Measurements from ENCODE around the gene ZNF668.
"Not testable (repeated sequence)": the region's sequence is repeated elsewhere in the genome, so short reads cannot be mapped to it uniquely, and the experiment has no call there.

ZNF668 gene

DNA sequence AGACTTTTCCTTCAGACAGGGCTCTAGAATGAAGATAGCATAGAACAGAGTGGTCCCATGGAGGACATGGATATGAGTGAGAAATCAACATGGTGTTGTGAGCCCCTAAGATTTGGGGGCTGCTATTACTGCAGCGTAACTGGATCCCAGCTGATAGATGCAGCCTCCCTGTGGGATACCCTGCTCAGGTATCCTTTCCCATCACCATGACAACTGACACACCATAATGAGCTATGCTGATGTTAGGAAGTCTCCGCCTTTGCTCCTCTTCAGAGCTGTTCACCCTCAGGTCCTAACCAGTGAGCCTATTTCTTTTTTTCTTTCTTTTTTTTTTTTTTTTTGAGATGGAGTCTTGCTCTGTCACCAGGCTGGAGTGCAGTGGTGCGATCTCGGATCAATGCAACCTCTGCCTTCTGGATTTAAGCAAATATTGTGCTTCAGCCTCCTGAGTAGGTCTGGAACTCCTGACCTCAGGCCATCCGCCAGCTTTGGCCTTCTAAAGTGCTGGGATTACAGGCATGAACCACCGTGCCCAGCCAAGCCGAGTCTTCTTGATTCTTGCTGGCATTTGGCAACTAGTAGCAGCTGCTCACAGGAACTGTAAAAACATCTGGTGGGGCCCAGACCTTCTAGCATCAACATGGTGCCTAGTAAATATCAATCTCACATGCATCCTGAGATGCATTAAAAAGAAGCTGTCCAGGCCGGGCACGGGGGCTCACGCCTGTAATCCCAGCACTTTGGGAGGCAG lies 23.6 kb downstream of the ZNF668 start:
- DNase-seq, result no peak

DNA sequence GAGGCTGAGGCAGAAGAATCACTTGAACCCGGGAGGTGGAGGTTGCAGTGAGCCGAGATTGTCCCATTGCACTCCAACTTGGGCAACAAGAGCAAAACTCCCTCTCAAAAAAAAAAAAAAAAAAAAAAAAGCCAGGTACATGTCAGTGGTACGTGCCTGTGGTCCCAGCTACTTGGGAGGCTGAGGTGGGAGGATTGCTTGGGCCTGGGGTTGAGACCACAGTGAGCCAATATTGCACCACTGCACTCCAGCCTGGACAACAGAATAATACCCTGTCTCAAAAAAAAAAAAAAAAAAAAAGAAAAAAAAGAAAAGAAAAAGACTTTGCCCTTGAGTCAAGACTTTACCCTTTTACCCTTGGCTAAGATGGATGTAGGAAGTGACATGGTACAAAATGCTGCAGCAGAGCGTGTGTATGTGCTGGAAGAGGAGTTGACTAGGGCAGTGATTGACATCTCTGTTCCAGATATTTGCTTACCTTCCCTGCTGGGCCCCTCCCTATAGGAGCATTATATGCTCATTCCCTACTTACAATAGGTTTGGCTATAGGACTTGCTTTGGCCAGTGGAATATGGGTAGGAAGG lies 30.1 kb downstream of the ZNF668 start:
- no peak for DNase-seq

DNA sequence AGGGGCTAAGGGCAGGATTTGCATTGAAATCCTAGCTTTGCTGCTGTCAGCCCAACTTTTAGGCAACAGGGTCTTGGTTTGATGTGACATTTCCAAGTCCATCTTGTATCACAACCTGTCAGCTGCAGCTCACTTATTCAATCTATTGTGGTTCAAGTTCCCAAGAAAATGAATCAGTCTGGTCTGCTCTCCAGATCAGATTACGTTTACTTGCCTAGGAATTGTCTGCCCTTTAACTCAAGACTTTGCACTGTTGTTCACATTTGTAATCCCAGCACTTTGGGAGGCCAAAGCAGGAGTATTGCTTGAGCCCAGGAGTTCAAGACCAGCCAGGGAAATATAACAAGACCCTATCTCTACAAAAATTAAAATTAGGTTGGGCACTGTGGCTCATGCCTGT lies 30.7 kb downstream of the ZNF668 start:
- DNase-seq, result no peak

DNA sequence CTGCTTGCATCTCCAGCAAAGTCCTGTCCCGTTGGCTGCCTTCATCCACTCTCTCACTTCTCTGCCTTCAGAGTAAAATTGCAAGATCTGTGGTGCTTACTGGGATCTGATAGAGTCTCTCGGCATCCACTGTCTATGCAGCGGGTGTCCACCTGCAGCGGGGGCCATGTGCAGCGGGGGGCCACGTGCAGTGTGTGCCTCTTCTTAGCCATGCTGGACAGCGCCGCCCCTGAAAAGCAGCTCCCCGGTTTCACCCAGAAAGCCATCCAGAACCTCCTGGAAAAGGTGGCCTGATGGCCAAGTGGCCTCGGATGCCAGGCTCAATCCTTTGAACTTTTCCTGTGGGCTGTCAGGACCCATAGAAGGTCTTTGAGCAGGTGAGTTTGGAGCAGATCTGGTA lies 31.2 kb downstream of the ZNF668 start:
- no peak for DNase-seq

DNA sequence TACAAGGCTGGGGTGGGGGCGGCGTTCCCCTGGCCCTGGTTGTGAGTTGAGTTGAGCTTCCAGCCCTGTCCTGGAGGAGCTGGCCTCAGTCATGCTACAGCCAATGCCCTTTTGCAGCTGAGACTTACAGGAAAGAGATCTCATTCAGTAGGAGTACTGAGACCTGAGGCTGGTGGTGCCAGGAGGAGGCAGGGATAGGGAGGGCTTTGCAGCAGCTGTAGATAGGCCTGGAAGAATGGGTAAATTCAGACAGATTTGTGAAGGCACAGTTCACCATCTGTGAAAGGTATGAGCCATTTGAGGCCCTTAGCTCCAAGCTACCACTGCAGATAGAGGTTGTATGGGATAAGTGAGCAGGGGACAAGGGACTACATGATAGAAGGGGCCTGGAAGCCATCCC lies 35.0 kb downstream of the ZNF668 start:
- no peak for DNase-seq

DNA sequence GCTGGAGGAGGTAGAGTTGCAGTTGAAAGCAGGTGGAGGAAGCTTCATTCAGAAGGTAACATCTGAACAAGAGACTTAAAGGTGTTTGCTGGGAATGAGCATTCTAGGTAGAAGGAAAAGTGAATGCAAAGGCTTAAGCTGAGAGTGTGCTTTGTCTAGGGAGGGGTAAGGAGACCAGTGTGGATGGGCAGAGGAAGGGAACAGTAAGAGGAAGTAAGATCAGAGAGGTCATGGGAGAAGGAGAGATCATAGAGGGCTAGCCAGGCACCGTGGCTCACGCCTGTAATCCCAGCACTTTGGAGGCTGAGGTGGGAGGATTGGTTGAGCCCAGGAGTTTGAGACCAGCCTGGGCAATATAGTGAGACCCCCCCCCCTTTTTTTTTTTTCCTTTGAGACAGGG lies 37.3 kb downstream of the ZNF668 start:
- DNase-seq, result no peak

DNA sequence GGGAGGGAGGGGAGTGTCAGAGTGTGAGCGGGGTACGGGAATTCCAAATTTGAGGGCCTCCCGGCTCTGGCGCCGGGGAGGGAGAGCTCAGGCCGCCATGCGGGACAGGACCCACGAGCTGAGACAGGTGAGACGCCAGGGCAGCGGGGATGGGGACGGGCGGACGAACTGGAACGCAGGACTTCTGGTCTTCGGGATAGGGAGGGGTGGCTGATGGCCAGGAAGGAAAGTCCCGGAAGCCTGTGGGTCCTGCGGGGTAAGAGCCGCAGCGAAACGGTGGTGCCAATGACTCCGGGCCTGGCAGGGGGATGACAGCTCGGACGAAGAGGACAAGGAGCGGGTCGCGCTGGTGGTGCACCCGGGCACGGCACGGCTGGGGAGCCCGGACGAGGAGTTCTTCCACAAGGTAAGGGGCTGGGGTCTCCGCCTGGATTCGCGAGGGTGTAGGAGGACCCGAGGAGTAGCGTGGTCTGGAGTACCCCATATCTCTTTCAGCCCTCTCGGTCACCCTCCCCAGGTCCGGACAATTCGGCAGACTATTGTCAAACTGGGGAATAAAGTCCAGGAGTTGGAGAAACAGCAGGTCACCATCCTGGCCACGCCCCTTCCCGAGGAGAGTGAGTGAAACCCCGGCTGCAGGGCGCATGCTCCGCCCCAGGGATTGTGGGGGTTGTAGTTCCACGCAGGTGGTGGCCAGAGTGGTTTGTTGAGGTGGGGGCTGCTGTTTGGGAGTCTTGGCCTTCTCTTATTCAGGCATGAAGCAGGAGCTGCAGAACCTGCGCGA lies 40.1 kb downstream of the ZNF668 start:
- peak; percentile 81 for DNase-seq

DNA sequence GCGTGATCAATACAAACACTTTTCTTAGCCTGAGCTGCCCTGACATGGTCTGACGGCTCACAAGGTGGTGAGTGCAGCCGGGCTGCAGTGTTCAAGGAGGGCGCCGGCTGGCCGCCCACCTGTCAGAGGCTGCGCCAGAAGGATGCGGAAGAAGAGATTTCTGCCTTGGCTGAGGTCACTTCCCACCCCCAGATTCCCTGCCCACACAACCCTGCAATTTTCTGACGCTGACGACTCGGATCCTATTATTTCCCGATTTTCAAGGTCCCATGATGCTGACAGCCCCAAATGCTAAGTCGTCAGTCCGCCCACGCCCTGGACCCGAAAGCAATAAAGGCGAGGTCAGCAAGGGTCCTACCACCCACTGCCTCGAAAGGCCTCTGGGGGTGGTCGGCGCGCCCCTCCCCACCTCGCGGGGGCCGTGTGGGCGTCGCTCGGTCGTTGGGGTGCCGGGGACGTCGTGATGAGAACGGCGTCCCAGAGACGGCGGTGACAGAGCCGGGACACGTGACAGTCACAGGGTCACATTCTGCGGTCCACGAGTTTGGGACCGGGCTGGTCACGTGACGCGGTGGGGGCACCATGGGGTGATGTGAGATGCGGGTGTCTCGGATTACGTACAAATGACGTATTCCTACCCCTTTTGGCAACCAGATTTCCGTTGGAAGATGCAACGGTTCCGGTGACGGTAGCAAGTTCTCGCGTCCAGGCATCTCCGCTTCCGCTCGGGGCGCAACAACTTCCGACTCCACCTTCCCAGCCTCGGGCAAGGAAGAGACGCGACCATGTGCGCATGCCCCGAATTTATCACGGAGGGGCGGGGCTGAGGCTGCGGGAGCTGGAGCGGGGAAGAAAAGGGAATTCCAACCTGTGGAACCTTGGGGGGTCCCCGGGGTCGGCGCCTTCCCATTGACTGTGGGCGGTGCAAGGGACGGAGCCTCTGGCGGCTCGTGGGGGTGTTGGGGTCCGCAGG lies 41.0 kb downstream of the ZNF668 start, which contains the start of gene STX4:
TSS of gene STX4 (plus strand) at position 823 of the 973 bp plus-strand sequence. CDS start 248 bp downstream, outside the sequence.
- DNase-seq, result peak; percentile 97

DNA sequence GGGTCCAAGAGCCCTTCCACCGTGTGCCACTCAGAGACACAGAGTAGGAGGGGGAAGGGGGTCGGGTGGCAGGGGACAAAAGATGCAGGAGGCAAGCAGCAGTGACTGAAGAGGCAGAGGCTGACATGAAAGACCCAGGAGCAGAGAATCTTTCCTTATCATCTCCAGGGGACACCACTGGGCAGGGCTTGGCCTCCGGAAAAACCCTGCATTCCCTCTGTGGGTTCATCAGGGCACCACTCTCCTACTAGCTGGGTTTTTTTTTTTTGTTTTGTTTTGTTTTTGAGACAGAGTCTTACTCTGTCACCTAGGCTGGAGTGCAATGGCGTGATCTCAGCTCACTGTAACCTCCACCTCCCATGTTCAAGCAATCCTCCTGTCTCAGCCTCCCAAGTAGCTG lies 42.8 kb downstream of the ZNF668 start:
- no peak for DNase-seq

DNA sequence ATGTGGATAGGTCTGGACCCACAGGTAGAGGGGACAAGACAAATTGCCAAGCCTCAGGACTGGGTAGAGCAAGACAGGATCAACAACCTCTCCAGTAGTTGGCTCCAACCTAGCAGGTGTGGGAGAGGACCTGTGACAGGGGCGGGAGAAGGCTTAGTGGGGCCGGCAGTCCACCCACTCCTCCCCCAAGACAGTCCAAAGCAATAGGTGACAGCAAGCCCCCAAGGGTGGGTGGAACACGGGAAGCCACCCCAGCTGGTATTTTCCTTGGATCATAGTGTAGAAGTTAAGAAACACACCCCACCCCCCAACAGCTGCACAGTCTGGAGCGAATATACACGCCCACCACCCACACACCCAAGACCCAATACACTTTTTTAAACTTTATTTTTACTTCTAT lies 44.8 kb downstream of the ZNF668 start:
- DNase-seq, result no peak

DNA sequence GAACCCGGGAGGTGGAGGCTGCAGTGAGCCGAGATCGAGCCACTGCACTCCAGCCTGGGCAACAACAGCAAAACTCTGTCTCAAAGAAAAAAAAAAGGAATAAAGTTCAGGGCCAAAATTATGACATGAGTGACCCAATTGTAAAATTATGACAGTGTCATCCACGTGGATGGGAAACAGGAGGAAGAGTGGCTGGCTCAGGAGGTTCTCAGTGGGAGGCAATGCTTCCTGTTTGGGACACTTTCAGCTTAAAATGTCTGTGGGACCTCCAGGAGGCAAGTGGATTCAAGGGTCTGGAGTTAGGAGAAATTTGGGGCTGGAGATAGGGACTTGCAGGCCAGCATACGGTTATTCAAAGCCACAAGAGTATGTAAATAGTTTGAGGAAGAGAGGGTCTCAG lies 48.7 kb downstream of the ZNF668 start:
- DNase-seq, result no peak

DNA sequence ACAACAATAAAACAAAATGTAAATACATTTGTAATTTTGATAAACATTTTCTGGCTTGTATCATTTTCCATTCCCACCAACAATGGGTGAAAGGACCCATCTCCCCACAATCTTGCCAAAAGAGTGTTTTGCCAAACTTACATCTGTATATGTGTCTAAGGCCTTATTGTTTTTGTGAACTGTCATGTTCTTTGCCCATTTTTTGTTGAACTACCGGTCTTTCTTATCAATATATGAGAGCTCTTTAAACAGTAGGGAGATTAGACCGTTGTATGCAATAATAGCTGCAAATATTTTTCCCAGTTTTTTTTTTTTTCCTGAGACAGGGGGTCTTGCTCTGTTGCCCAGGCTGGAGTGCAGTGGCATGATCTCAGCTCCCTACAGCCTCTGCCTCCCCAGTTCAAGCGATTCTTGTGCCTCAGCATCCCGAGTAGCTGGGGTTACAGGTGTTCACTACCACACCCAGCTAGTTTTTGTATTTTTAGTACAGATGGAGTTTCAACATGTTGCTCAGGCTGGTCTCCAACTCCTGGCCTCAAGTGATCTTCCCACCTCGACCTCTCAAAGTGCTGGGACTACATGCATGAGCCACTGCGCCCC lies 50.3 kb downstream of the ZNF668 start:
- no peak for DNase-seq

DNA sequence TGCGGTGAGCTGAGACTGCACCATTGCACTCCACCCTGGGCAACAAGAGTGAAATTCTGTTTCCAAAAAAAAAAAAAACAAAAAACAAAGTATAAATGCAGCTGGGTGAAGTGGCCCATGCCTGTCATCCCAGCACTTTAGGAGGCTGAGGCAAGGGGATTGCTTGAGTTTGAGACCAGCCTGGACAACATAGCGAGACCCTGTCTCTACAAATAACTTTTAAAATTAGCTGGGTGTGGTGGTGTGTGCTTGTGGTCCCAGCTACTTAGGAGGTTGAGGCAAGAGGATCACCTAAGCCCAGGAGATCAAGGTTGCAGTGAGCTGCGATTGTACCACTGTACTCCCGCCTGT lies 50.8 kb downstream of the ZNF668 start:
- no peak for DNase-seq

DNA sequence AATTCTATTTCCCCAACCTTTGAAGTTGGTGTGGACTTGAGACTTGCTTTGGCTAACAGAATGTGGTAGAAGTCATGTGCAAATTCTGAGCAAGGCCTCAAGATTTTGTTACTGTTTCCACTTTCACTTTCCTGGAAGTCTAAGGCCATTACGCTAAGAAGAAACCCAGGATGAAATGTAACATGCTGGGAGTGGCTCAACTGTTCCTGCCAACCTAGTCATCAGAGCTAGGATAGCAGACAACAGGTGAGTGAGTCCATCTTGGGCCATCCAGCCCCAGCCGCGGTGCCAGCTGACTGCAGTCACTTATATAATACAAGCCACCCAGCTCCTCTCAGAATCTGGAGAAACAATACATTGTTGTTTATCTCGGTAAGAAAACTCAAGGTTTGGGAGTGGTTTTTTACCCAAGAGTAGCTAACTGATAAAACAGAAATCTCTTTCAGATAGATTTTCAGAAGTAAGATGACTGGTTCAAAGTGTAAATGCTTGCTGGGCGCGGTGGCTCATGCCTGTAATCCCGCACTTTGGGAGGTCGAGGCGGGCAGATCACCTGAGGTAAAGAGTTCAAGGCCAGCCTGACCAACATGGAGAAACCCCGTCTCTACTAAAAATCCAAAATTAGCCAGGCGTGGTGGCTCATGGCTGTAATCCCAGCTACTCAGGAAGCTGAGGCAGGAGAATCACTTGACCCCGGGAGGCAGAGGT lies 51.3 kb downstream of the ZNF668 start:
- DNase-seq, result no peak

DNA sequence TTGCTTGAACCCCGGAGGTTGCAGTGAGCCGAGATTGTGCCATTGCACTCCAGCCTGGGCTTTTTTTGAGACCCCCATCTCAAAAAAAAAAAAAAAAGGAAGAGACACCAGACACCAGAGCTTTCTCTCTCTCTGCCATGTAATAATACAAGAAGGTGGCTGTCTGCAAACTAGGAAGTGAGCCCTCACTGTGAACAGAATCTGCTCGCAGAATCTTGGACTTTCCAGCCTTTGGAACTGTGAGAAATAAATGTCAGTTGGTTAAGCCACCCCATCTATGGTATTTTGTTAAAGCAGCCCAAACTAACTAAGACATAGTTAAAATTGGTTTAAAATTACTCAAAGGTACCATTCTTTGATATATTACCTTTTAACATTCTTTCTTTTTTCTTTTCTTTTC lies 53.5 kb downstream of the ZNF668 start:
- DNase-seq, result no peak

DNA sequence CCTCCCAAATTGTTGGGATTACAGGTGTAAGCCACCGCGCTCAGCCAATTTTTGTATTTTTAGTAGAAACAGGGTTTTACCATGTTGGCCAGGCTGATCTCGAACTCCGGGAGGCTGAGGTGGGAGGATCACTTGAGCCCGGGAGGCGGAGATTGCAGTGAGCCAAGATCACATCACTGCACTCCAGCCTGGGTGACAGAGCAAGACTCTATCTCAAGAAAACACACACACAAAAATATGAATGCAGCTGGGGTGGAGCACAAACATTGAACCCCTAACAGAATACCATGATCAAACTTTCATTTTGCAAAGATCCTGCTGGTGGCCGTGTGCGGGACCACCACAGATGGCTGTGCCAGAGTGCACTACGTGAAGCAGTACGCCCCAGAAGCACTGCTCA lies 56.3 kb downstream of the ZNF668 start:
- DNase-seq, result not testable (repeated sequence)

DNA sequence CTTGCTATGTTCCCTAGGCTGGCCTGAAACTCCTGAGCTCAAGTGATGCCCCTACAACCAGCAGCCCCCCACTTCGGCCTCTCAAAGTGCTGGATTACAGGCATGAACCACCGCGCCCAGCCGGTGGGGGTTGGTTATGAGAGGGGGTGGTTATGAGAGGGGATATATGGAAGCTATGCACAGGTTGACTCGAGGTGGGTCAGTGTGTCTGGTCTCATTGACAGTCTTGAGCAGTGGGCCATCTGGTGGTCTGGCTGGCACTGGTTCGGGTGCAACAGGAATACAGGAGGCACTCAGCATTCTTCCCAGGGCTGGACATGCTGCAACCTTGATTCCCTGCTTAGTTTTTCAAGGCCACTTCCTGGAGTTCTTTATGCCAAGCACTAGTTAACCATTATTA lies 58.0 kb downstream of the ZNF668 start:
- no peak for DNase-seq

DNA sequence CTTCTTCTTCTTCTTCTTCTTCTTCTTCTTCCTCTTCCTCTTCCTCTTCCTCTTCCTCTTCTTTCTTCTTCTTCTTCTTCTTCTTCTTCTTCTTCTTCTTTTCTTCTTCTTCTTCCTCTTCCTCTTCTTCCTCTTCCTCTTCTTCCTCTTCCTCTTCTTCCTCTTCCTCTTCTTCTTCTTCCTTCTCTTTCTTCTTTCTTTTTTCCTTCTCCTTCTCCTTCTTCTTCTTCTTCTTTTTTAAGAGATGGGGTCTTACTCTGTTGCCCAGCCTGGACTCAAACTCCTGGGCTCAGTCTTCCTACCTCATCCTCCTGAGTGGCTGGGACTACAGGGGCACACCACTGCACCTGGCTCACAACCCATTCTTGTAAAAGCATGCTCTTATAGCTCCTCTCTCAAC lies 60.7 kb downstream of the ZNF668 start:
- not testable (repeated sequence) for DNase-seq

DNA sequence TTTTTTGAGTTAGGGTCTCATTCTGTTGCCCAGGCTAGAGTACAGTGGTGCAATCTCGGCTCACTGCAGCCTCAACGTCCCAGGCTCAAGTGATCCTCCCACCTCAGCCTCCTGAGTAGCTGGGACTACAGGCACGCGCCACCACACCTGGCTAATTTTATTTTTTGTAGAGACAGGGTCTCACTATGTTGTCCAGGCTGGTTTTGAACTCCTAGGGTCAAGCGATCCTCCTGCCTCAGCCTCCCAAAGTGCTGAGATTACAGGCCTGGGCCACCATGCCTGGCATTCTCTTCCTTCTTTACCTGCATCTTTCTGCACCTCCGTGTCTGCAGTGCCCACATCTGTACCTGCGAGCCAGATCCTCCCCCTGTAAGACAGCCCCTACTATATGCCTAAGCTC lies 62.2 kb downstream of the ZNF668 start:
- DNase-seq, result not testable (repeated sequence)

Measured in EL (cell line).